HG02840 (cell line): ENCODE measurements around the gene DAZAP2.

Source experiments
- ATAC-seq: cut with Tn5 transposase; IDR thresholded peaks from one replicate; pipeline ENCODE4 v1.9.1; 2021; ENCODE audit warnings: mild to moderate bottlenecking, moderate library complexity, moderate number of reproducible peaks; ENCODE audit not compliant: unreplicated experiment, low FRiP score

The DAZAP2 gene, protein sequence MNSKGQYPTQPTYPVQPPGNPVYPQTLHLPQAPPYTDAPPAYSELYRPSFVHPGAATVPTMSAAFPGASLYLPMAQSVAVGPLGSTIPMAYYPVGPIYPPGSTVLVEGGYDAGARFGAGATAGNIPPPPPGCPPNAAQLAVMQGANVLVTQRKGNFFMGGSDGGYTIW

DNA sequence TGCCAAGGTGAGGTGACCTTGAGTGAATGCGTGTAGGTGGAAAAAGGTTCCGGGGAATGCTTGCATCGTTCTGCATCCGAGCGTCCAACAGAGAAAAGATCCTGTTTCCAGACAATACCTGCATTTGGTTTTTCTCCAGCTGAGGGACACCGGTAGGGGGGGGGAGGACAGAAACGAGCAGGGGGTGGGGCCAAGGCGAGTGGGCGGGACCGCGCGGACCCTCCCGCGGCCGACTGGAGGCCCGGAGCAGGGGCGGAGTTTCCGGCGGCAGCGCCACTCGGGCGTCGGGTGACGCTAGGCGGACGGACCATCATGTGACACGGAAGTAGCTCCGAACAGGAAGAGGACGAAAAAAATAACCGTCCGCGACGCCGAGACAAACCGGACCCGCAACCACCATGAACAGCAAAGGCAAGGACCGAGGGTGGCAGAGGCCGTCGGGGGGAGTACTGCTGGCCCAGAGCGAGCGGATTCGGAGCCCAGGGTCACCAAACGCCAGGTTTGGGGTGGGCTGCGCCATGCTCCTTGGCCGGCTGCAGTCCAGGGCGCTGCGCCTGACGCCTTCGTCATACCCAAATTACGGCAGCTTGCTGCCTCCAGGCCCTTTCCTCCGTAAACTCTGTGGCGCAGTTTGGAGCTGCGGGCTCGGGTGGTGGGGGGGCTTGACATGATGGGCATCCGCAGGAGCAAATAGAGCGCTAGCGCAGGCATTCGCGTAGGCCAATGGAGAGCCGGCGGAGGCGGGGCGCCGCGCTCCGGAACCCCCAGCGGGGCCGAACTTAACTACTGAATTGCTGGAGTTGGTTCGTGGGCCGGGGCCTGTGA, at the start of gene DAZAP2:
TSS of gene DAZAP2 (plus strand) at position 317 of the 825 bp plus-strand sequence. CDS start at position 399, 82 bp downstream.
- ATAC-seq, result peak; percentile 93

DNA sequence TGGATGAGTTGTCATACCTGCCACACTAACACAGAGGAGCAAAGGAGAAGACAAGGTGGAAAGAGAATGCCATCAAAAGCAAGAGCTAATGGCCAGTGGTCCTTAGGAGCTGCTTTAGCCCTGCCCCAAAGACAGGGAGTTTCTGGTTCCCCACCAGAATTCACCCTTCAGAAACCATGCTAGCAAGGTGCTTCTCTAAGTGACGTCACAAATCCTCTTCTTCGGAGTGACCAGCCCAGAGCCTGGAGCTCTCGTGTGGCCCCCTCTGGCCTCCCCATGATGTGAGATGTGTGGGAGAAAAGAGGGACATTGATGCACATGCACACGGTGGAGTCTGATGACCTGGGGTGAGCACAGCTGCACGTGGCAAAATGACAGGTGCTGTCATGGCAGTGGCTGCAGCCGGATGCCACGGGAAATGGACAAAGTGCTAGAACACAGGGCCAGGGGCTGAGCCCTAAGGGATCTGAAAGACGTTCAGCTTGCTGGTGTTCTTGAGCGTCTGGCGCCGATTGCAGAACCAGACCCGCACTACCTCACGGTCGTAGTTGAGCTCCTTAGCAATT, 48.8 kb upstream of the DAZAP2 start:
- ATAC-seq, result no peak

DNA sequence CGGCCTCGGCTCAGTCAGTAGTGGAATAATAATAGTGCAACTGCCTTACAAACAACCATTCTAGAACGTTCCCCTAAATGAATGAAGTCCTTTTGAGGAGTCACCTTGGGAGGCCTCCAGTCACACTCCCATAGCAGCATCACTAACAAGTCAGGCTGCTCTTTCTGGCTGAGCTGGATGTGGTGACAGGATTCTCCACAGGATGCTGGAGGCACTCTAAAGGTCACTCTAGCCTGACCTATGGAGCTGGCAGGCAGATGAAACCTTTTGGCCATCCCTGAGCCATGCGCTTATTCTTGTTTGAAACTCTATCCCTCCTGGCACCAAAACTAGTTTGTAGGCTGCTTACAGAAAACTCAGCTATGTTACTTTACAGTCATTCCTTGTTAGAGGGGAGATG, 47.8 kb upstream of the DAZAP2 start:
- no peak for ATAC-seq

DNA sequence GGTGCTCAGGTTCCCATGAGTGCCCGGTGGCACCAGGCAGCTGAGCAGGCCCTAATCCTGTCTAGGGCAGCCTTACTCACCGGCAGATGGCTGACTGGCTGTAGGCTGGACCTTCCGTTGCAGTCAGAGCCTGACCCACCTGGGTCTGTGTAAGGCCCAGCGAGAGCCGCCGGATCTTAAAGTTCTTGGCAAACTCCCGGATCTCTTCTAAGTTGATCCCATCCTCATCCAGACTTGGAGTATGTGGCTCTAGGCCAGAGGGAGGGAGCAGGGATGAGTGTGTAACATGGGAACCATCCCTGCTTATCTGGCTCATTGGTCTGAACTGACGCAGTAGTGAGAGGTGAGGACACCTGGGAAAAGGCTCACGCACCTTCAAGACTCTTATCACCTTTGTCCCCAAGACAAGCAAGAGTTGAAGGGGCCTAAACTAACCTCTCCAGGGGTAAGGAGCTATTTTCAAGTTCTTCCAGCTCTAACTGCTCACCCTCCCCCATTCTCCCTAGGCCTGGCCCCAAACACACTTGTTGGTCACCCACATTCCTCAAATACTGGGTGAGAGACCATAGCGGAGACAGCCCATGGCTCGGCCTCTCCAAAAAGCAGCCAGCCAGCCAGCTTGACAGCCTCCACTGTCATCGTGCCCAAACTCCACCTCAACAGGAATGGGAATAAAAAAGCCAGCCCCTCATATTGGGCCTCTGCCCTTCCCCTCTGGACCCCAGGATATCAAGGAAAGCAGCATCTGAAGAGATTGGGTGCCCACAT, 46.9 kb upstream of the DAZAP2 start:
- ATAC-seq, result no peak

DNA sequence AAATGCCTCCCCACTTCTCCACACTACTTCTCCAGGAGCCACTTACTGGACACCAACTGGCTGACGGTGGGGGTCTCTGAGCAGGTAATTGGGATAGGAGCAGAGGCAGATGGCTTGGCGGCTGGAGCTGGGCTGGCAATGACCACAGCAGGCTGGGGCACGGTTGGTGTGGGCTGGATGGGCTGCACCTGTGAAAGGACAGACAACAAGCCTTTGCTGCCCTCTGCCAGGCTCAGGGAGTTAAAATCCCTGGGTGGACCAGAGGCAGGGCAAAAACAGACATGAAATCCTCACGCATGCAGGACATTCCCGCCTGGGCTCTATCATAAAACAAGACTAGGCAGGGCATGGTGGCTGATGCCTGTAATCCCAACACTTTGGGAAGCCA, 46.3 kb upstream of the DAZAP2 start:
- ATAC-seq, result no peak

DNA sequence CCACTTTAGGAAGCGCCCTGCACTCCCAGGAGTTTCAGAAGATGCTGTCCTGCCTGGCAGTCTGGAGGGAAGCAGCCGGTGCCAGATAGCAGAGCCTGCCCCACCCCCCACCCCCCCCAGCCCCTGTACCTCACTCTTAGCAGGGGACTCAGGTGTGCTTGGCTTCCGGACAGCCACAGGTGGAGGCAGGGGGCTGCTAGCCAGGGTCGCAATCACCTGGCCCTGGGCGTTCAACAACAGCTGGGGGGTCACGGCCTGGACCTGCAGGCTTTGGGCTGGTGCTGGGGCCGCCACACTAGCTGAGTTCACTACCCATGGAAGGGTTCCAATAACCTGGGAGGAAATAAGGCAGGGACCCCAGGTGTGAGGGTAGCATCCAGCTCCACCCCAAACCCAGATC, 42.8 kb upstream of the DAZAP2 start:
- ATAC-seq, result no peak

DNA sequence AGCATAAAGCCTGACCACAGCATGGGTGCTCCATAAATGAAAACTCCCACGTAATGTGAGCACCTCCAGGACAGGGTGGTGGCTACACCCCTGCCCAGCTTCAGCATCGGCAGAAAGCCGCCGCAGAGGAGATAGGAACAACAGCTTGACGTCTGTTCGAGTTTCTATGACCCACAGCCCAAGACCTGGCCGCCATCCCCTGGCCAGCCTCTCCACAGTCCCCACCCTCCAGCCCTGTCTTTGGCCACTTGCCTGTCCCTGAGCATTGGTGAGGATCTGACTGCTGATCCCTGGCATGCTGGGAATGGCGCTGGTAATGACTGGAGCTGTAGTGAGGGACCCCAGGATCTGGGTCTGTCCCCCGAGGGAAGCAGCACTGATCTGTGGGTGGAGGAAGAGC, 42.1 kb upstream of the DAZAP2 start:
- ATAC-seq, result no peak

DNA sequence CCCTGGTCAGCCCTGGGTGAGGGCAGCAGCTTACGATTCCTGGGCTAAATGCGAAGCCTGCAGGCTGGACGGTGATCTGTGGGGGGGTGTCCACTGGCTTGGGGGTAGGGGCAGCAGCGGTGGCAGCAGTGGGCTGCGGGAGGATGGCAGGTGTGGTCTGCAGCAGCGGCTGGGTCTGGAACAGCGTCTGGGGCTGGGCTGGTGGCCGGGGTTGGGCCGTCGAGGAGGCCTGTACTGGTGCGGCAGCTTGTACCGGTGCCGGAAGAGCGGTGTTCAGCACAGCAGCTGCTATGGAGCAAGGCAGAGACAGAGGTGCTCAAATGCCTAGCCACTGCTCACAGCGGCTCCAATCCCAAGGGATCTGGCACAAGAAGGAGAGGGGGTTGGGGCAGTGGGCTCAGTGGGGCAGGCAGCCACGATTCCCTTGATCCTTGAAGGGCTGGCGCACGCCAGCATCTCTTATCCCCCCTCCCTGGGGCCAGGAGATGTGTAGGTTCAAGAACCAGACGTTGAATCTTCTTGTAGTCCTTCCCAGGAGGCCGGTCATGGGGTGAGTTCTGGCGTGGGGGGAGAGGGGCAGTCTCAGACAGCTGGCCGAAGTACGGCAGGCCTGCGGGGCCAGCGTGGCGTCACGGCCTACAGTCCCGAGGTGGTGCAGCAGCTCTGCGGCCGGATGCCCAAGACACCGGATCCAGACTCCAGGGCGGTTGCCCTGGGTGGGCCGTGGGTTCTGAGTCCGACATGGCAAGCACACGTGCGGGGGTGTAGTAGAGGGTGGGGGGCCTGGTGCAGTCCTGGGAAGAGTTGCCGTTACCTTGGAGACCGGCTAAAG, 40.7 kb upstream of the DAZAP2 start:
- no peak for ATAC-seq

DNA sequence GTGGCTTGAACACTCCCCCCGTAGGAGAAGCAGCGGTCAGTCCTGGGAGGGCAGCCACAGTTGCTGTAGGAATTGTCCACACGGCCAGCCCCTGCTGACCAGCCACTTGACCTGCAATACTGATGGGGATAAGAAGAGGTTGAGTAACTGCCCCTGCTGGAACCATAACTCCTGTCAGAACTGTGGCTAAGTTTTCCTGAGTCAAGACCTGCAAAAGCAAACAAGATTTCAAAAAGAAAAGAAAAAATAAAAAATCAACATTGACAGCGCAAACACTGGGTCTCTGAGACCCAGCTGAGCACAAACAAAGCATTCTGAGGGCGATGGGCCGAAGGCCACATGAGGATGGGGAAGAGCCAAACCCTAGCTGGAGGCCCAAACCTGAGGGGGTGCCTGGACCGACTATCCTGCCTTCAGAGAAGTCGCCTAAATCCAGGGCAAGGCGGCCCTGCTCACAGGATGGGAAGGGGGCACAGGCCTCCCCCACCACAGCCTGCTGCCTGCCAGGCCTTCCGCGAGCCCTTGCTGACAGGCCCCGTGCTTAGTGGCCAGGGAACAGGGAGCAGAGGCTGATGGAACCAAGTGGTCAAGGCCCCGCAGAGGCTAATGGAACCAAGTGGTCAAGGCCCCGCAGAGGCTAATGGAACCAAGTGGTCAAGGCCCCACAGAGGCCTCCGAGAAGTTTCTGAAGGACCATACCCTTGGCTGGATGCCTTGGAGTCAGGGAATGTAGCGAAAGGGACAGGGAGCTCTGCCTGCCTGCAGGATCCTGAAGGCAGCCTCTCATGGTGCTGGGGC, 39.9 kb upstream of the DAZAP2 start:
- ATAC-seq, result no peak

DNA sequence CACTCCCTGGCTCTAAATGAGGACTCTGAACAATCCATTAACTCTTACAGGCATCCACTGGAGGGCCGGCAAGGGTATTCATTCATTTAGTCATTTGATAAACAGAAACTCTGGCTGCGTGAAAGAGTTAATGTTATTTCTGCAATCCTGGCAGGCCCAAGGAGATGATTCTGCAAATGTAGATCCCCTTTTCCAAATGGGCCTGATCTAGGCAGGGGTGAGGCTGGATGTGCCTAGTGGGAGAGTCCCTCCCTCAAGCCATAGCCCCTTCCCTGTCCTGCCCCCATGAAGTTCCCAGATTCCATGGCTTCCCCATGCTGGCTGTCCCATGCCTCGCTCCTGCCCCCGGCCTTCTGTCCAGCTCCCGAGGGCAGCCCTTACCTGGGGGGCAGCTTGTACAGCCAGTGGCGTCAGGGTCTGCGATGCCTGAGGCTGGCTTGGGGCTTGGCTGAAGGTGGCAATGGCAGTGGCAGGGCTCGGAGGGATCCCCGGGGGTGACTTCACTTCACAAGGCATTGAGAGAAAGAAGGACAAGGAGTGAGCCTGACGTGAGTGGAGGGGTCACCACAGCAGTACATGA, 39.2 kb upstream of the DAZAP2 start:
- no peak for ATAC-seq

DNA sequence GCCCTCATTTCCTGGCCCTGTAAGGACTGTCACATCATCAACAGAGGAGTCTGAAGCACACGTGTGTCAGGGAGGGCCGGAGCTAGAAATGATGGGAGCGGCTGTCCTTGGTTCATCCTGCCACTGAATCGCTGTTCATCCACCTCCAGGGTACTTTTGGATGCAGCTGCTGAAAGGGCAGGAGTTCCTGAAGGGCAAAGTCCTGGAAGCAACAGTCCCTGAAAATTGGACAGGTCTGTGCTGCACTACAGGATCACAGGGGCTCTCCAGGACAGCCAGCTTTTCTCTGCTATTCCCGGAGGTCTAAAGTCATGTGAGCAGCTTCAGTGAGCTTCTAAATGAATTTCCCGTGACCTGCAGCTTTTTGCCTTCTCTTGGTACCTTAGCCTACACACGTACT, 38.5 kb upstream of the DAZAP2 start:
- no peak for ATAC-seq

DNA sequence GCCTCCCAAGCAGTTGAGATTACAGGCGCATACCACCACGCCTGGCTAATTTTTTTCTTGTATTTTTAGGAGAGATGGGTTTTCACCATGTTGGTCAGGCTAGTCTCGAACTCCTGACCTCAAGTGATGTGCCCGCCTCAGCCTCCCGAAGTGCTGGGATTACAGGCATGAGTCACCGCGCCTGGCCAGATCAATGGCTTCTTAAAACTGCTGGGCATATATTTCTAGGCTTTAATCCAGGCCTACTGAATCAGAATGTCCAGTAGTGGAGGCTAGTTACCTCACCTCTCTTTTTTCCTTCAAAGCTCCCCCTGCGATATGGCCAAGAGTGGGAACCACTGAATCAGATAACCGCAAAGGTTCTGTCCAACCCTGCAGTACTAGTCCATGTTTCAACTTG, 37.8 kb upstream of the DAZAP2 start:
- no peak for ATAC-seq

DNA sequence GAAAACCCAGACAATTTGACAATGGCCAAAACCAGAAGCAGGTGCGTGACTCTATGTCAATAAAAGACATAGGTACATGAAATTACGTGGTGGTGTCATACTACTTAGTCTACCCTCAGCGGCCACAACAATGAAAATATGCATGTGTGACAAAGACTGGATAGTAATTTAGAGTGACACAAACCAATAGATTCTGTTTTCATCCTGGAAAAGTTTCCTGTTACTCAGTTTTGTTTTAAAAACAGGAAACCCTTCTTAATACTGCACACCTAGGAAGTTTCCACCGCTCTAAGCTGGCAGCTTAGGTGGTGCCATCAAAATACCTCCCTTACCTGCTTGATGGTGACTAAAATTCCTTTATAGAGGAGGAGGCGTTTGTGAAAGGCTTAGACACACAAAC, 35.9 kb upstream of the DAZAP2 start:
- no peak for ATAC-seq

DNA sequence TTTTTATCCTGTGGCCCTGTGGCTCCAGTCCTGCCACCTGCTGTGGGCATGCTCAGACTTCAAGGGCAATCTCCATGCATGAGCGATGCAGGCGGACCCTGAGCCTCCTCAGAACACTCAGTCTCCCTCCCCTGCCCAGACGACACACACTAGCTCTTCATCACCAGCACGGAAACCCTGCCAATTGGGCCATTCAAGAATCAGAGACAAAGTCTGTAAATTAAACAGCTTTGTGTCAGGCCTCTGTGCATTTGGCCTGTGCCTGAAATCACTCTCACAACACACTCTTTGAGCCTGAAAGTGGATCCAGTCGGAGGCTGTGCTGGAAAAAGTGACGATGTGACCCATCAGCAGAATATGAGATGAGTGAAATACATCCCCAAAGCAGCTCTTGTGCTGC, 33.3 kb upstream of the DAZAP2 start:
- no peak for ATAC-seq

DNA sequence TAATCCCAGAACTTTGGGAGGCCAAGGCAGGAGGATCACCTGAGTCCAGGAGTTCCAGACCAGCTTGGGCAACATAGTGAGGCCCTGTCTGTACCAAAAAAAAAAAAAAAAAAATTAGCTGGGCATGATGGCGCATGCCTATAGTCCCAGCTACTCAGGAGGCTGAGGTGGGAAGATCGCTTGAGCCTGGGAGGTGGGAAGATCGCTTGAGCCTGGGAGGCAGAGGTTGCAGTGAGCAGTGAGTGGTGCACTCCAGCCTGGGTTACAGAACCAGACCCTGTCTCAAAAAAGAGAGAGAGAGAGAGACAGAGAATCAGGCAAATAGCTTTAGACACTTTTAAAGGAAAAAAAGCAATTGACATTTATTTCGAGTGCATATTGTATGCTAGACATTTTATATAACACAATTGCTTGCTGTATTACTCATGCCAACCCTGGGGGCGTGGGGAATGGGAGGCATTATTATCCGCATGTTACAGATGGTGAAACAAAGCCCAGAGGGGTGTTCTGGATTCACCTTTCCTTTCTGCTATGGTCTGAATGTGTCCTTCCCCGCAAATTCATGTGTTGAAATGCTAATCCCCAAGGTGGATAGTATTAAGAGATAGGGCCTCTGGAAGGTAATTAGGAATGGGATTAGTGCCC, 30.5 kb upstream of the DAZAP2 start:
- ATAC-seq, result no peak

DNA sequence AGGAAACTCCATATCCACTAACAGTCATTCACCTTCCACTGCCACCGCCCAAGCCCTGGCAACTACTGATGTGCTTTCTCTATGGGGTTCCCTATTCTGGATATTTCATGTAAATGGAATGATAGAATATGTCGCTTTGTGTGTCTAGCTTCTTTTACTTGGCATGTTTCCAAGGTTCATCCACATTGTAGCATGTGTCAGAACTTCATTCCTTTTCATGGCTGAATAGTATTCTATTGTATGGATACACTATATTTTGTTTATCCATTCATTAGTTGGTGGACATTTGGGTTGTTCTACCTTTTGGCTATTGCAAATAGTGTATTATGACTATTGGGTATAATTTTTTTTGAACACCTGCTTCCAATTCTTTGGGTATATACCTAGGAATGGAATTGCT, 29.4 kb upstream of the DAZAP2 start:
- no peak for ATAC-seq

DNA sequence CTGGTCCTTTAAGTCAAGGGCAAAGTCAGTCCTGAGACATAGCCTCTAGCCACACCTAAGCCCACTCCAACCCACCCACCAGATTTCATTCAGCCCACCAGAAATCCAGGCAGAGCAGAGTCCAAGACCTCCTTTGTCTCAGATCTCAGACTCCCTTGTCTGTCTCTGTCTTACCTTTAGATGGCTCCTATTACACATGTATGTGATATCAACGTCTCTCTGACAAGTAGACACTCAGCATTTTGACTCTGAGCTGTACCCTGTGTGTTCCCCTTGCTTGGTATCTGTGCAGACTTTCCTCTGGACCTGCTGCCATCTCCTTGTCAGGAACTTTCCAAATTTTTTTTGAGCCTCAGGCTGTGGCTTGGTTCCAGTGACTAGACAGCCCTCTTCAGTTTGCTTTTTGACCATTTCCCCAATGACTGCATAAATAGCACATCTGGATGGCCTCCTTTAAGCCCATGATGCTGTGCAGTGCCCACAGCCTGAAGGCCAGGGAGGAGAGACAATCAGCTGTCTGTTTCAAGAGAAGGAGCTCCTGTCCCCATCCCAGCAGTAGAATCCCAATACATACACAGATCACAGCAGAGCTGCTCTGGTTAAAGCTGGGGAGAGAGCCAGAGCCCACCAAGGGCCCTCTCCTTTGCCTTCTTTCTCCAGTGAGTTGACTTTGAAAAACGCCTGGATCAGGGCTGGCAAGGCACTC, 27.8 kb upstream of the DAZAP2 start:
- no peak for ATAC-seq

DNA sequence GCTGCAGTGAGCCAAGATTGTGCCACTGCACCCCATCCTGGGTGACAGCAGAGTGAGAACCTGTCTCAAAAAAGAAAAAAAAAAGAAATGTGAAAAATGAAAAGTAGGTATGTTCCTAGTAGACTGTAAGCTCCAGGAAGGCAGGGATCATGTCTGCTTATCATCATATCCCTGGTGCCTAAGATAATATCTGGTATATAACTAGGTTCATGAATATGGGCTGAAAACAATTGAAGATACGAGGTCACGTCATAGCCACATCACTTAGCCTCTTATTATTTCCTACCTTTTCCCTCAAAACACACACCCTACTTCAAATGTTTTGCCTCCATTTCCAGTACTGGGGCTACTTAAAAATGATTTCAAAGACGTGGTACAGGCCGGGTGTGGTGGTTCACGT, 23.7 kb upstream of the DAZAP2 start:
- no peak for ATAC-seq
